B cell (primary cell): Measurements from ENCODE around the gene SP140.

ENCODE experiments used
- EZH2 ChIP-seq: IDR thresholded peaks from 2 replicates; pipeline ENCODE4 v1.6.1; 2012; ENCODE audit warnings: borderline replicate concordance, low read depth, mild to moderate bottlenecking, moderate library complexity, low read length; ENCODE audit not compliant: insufficient read depth, poor library complexity, severe bottlenecking
- TF ChIP-seq, protein P1 (sequence below): fragments of 200-600 bp; IDR thresholded peaks from one replicate; pipeline ENCODE4 v1.8.0; 2022; ENCODE audit warnings: antibody characterized with exemption, mild to moderate bottlenecking

DNA sequence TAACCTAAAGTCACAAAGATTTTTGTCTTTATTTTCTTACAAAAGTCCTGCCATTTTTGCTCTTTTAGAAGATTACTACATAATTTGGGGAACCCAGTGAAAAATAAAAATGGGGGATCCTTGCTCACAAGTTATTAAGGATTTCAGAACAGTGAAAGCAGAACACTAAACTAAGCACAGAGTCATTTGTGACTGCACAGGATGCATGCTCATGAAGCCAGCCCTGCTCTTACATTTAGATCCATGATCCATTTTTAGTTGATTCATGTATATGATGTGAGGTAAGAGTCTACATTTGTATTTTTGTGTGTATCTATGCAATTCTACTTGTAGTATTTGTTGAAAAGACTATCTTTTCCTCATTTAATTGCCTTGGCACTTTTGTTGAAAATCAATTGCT lies 123.3 kb downstream of the SP140 start:
- TF ChIP-seq, protein P1, sequence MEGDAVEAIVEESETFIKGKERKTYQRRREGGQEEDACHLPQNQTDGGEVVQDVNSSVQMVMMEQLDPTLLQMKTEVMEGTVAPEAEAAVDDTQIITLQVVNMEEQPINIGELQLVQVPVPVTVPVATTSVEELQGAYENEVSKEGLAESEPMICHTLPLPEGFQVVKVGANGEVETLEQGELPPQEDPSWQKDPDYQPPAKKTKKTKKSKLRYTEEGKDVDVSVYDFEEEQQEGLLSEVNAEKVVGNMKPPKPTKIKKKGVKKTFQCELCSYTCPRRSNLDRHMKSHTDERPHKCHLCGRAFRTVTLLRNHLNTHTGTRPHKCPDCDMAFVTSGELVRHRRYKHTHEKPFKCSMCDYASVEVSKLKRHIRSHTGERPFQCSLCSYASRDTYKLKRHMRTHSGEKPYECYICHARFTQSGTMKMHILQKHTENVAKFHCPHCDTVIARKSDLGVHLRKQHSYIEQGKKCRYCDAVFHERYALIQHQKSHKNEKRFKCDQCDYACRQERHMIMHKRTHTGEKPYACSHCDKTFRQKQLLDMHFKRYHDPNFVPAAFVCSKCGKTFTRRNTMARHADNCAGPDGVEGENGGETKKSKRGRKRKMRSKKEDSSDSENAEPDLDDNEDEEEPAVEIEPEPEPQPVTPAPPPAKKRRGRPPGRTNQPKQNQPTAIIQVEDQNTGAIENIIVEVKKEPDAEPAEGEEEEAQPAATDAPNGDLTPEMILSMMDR: no peak
- no peak for TF ChIP-seq EZH2
